T-helper 22 cell (primary cell): Measurements from ENCODE around the gene NACA2.
"Not testable (repeated sequence)": the region's sequence is repeated elsewhere in the genome, so short reads cannot be mapped to it uniquely, and the experiment has no call there.

ENCODE experiments used
- DNase-seq: peaks from one replicate; pipeline ENCODE4 v3.0.0-alpha.2; 2020; ENCODE audit warnings: low read depth

The NACA2 gene

GRCh38 chr17:61599608-61600007 lies 8.6 kb upstream of the NACA2 start:
- DNase-seq = no peak

GRCh38 chr17:61598014-61598413 lies 7.0 kb upstream of the NACA2 start:
- DNase-seq = no peak

- DNase-seq = no peak
These were observed 6.6 kb upstream of the NACA2 start for GRCh38 chr17:61597607-61598006.

- no peak for DNase-seq
These were observed 4.6 kb upstream of the NACA2 start for GRCh38 chr17:61595418-61596186.

- no peak for DNase-seq
These were observed 3.3 kb upstream of the NACA2 start for GRCh38 chr17:61594294-61594825.

GRCh38 chr17:61593426-61593825 lies 2.4 kb upstream of the NACA2 start:
- DNase-seq = no peak

GRCh38 chr17:61591930-61592329 lies 911 bp upstream of the NACA2 start:
- DNase-seq = no peak

- DNase-seq = no peak
These were observed 1.0 kb downstream of the NACA2 start for GRCh38 chr17:61589990-61590389.

GRCh38 chr17:61587807-61588660 lies 3.0 kb downstream of the NACA2 start:
- DNase-seq = no peak

- DNase-seq = no peak
These were observed 3.8 kb downstream of the NACA2 start for GRCh38 chr17:61587242-61587641.

- not testable (repeated sequence) for DNase-seq
These were observed 4.4 kb downstream of the NACA2 start for GRCh38 chr17:61586622-61587021.

- DNase-seq = no peak
These were observed 4.9 kb downstream of the NACA2 start for GRCh38 chr17:61586031-61586566.

GRCh38 chr17:61584866-61585265 lies 6.2 kb downstream of the NACA2 start:
- DNase-seq = no peak

- DNase-seq = no peak
These were observed 6.8 kb downstream of the NACA2 start for GRCh38 chr17:61584266-61584665.

- DNase-seq = no peak
These were observed 7.3 kb downstream of the NACA2 start for GRCh38 chr17:61583660-61584264.

- no peak for DNase-seq
These were observed 7.8 kb downstream of the NACA2 start for GRCh38 chr17:61583242-61583641.

- no peak for DNase-seq
These were observed 8.4 kb downstream of the NACA2 start for GRCh38 chr17:61582593-61582992.

GRCh38 chr17:61581611-61582349 lies 9.2 kb downstream of the NACA2 start:
- DNase-seq = no peak

- DNase-seq = no peak
These were observed 10.5 kb downstream of the NACA2 start for GRCh38 chr17:61580502-61580901.

- DNase-seq = no peak
These were observed 11.1 kb downstream of the NACA2 start for GRCh38 chr17:61579961-61580360.

- no peak for DNase-seq
These were observed 11.7 kb downstream of the NACA2 start for GRCh38 chr17:61579347-61579746.

GRCh38 chr17:61578645-61579044 lies 12.4 kb downstream of the NACA2 start:
- no peak for DNase-seq
